Measurements from ENCODE around the gene BSPRY. TPM values are rescaled to one million over a fixed set of nuclear protein-coding genes. Genes with fewer than 3 reads are reported as not detected.

Gene BSPRY
- polyA plus RNA-seq, 5 donors = 6.7 to 9.1 (median 8.4) TPM

Other genes with a start within 250 kb of the BSPRY start
- 1 to 10 TPM; 2.6 to 3.8 (median 2.7) TPM for gene SLC31A2, start 198.5 kb upstream of the BSPRY start, polyA plus RNA-seq (ENCODE audit: insufficient read depth in 1 of 5, insufficient read length in 5 of 5, low replicate concordance in 1 of 5)
- 10 to 100 TPM; 26.3 to 36.8 (median 34.1) TPM for gene FKBP15, start 128.3 kb upstream of the BSPRY start, polyA plus RNA-seq (ENCODE audit: insufficient read depth in 1 of 5, insufficient read length in 5 of 5, low replicate concordance in 1 of 5)
- gene SLC31A1, start 128.0 kb upstream of the BSPRY start, polyA plus RNA-seq (ENCODE audit: insufficient read depth in 1 of 5, insufficient read length in 5 of 5, low replicate concordance in 1 of 5) = 10 to 100 TPM; 14.9 to 18.8 (median 15.3) TPM
- gene CDC26, start 74.0 kb upstream of the BSPRY start, polyA plus RNA-seq (ENCODE audit: insufficient read depth in 1 of 5, insufficient read length in 5 of 5, low replicate concordance in 1 of 5) = 10 to 100 TPM; 30.3 to 38.4 (median 34.8) TPM
- 10 to 100 TPM; 26.0 to 32.7 (median 30.4) TPM for gene PRPF4, start 73.9 kb upstream of the BSPRY start, polyA plus RNA-seq (ENCODE audit: insufficient read depth in 1 of 5, insufficient read length in 5 of 5, low replicate concordance in 1 of 5)
- gene RNF183, start 46.2 kb upstream of the BSPRY start, polyA plus RNA-seq (ENCODE audit: insufficient read depth in 1 of 5, insufficient read length in 5 of 5, low replicate concordance in 1 of 5) = under 1 TPM; 0.29 to 0.67 (median 0.61) TPM
- 1 to 10 TPM; 4.9 to 6.8 (median 6.2) TPM for gene WDR31, start 9.3 kb upstream of the BSPRY start, polyA plus RNA-seq (ENCODE audit: insufficient read depth in 1 of 5, insufficient read length in 5 of 5, low replicate concordance in 1 of 5)
- gene HDHD3, start 27.4 kb downstream of the BSPRY start, polyA plus RNA-seq (ENCODE audit: insufficient read depth in 1 of 5, insufficient read length in 5 of 5, low replicate concordance in 1 of 5) = 10 to 100 TPM; 11.2 to 17.2 (median 16.7) TPM
- gene ALAD, start 51.7 kb downstream of the BSPRY start, polyA plus RNA-seq (ENCODE audit: insufficient read depth in 1 of 5, insufficient read length in 5 of 5, low replicate concordance in 1 of 5) = 10 to 100 TPM; 36.8 to 50.0 (median 45.5) TPM
- gene POLE3, start 61.1 kb downstream of the BSPRY start, polyA plus RNA-seq (ENCODE audit: insufficient read depth in 1 of 5, insufficient read length in 5 of 5, low replicate concordance in 1 of 5) = 10 to 100 TPM; 56.3 to 70.3 (median 67.0) TPM
- 1 to 10 TPM in 1 of 5 donors, under 1 TPM in 4; 0.51 to 1.1 (median 0.73) TPM for gene C9orf43, start 61.2 kb downstream of the BSPRY start, polyA plus RNA-seq (ENCODE audit: insufficient read depth in 1 of 5, insufficient read length in 5 of 5, low replicate concordance in 1 of 5)
- 10 to 100 TPM; 65.3 to 82.9 (median 75.8) TPM for gene RGS3, start 114.2 kb downstream of the BSPRY start, polyA plus RNA-seq (ENCODE audit: insufficient read depth in 1 of 5, insufficient read length in 5 of 5, low replicate concordance in 1 of 5)

All from right lung (tissue), 5 donors.